Hypothalamus (tissue), 51 donors: ENCODE measurements around the gene LST1.

ENCODE experiments used
- DNase-seq, 51 donors: peaks; one replicate each; lab custom pipeline; 2025; lab: John Stamatoyannopoulos, UW

The LST1 gene

GRCh38 chr6:31634969-31635575 lies 49.0 kb downstream of the LST1 start:
- DNase-seq = no peak

DNA sequence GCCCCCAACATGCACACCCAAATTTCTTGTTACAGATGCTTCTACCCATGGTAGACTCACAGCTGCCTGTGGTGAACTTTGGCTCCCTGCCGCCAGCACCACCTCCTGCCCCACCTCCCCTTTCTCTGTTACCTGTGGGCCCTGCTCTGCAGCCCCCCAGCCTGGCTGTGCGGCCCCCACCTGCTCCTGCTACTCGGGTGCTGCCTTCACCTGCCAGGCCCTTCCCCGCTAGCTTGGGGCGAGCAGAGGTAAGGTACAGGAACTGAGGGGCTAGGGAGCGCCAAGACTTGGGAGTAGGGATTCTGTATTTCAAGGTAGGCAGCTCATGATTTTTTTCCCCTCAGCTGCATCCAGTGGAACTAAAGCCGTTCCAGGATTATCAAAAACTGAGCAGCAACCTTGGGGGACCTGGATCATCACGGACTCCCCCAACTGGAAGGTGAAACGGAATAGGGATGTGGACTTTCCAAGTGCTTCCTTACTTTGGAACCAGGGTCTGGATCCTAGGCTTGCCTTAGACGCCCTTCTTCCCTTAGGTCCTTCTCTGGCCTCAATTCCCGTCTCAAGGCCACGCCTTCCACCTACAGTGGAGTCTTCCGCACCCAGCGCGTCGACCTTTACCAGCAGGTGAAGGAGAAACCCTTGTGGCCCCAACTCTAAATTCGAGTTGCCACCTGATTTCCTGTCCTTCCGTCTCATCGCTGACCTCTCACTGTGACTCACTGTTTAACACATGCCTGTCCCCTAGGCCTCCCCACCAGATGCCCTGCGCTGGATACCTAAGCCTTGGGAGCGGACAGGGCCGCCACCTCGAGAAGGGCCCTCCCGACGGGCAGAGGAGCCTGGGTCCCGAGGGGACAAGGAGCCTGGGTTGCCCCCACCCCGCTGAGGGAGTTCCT lies 50.9 kb downstream of the LST1 start:
- no peak for DNase-seq
